Measurements from ENCODE around the gene BCO2. TPM values are rescaled to one million over a fixed set of nuclear protein-coding genes. Genes with fewer than 3 reads are reported as not detected.

Gene BCO2
- total and polyA plus RNA-seq, 10 of the 15 experiments (the other 5 are each of a cell fraction or from before 2014, with no cell fraction given): 0.29 to 1.0 (median 0.57) TPM

DNA sequence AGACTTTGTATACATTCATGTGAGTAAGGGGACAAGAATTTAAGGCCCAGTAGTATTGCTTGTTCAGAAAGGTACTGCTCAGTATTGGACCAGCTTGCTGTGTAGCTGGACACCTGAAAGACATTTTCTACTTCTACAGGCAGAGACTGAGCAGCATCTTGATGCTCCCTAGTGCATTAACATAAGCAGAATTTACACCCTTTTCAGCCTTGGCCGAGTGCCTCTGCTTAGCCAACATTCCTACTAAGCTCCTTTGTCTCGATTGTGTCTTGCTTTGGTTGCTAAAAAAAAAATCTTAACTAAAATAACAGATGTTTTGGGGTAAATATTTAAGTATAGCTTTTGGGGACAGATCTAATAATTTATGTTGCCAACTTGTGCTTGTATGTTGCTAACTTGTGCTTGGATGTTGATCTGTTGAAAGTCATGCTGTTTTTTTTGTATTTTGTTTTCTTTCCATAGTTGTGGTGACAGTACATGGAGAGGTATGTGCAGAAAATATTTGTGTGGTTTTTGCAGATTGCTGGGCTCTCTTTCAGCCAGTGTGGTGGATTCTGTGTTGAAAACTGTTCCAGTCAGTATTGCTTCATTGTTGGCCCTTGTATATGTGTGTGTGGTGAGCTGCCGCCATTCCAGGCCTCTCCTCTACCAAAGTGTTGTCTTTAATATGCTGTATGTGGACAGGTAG lies 54.6 kb downstream of the BCO2 start:
- H2AFZ ChIP-seq (ENCODE audit: control insufficient read depth, low read depth, low read length): no peak overlapping the region
- BruUV-seq (replicated peaks): no TSS peak
- WGBS (ENCODE audit: insufficient coverage, insufficient replicate concordance, low lambda C conversion rate, missing lambda C conversion rate): 67% methylated on average over 3 of the region's 3 CpGs
- H3K4me1 ChIP-seq (ENCODE audit: control insufficient read depth, insufficient read depth, low read length): peaks cover 7% of the 10 kb centered on the region
- H3K27me3 ChIP-seq (replicated peaks in 1 of 2; ENCODE audit: control insufficient read depth in 2 of 2, insufficient read depth in 2 of 2, low read length in 1 of 2): no peaks in the 10 kb centered on the region
- H4K20me1 ChIP-seq (ENCODE audit: control insufficient read depth, insufficient read depth): no peaks in the 10 kb centered on the region
- DNase-seq (ENCODE audit: low read depth, low spot score) (no peak), ATAC-seq (no peak), FAIRE-seq (no peak)
- no peaks in the 10 kb centered on the region for H3K9me3 ChIP-seq (replicated peaks; ENCODE audit: control insufficient read depth, insufficient read depth, low read length)
- POLR2A ChIA-PET: no interaction called here
- no peak overlapping the region for H3K27ac ChIP-seq (ENCODE audit: control insufficient read depth, insufficient read depth)
- no peak overlapping the region for H3K4me2 ChIP-seq (ENCODE audit: control insufficient read depth, insufficient read depth)
- RAD21 ChIA-PET (ENCODE audit: unreplicated experiment): no interaction called here
- intact Hi-C loops (cut with micrococcal nuclease; ENCODE audit: unreplicated experiment): loop anchor here (10.0 kb wide), 2 partner anchors 355 to 565 kb away; partner anchors contain the start of genes ALG9, CFAP68 and FDXACB1
- TF ChIP-seq STAT1 (conservative IDR thresholded peaks at IDR 0.05): no peak
- TF ChIP-seq ATF7 (IDR thresholded peaks at IDR 0.05; ENCODE audit: low read depth): no peak
- TF ChIP-seq SIX5 (IDR thresholded peaks at IDR 0.05; ENCODE audit: low read depth, low read length, severe bottlenecking): no peak
- no peak for TF ChIP-seq SP1 (IDR thresholded peaks at IDR 0.05; ENCODE audit: low read depth, low read length)
- no peak for TF ChIP-seq CREM (IDR thresholded peaks at IDR 0.05; ENCODE audit: low read depth)
- TF ChIP-seq POLR2AphosphoS5 (IDR thresholded peaks at IDR 0.05; ENCODE audit: low read length): no peak
- TF ChIP-seq IKZF1 (conservative IDR thresholded peaks at IDR 0.05): no peak
- no peak for TF ChIP-seq ESRRA (IDR thresholded peaks at IDR 0.05; ENCODE audit: low read length)
- no peak for TF ChIP-seq PAX5 (IDR thresholded peaks at IDR 0.05; ENCODE audit: borderline replicate concordance, low read depth, low read length)
- TF ChIP-seq, protein P1, sequence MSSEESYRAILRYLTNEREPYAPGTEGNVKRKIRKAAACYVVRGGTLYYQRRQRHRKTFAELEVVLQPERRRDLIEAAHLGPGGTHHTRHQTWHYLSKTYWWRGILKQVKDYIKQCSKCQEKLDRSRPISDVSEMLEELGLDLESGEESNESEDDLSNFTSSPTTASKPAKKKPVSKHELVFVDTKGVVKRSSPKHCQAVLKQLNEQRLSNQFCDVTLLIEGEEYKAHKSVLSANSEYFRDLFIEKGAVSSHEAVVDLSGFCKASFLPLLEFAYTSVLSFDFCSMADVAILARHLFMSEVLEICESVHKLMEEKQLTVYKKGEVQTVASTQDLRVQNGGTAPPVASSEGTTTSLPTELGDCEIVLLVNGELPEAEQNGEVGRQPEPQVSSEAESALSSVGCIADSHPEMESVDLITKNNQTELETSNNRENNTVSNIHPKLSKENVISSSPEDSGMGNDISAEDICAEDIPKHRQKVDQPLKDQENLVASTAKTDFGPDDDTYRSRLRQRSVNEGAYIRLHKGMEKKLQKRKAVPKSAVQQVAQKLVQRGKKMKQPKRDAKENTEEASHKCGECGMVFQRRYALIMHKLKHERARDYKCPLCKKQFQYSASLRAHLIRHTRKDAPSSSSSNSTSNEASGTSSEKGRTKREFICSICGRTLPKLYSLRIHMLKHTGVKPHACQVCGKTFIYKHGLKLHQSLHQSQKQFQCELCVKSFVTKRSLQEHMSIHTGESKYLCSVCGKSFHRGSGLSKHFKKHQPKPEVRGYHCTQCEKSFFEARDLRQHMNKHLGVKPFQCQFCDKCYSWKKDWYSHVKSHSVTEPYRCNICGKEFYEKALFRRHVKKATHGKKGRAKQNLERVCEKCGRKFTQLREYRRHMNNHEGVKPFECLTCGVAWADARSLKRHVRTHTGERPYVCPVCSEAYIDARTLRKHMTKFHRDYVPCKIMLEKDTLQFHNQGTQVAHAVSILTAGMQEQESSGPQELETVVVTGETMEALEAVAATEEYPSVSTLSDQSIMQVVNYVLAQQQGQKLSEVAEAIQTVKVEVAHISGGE (CRISPR knock-in tag; IDR thresholded peaks at IDR 0.05): no peak
- TF ChIP-seq BHLHE40 (IDR thresholded peaks at IDR 0.05; ENCODE audit: borderline replicate concordance in 1 of 2, low read depth in 2 of 2, low read length in 1 of 2): no peak
- SMC1A ChIA-PET (ENCODE audit: uncharacterized antibody, unreplicated experiment): no interaction called here
- no peaks in the 10 kb centered on the region; a peak in 3 of 4 replicates for H3K36me3 ChIP-seq (ENCODE audit: control insufficient read depth in 2 of 2, insufficient read depth in 2 of 2, low read length in 1 of 2)
- H3K9ac ChIP-seq (ENCODE audit: control insufficient read depth, insufficient read depth, low read length): no peak overlapping the region
- CTCF ChIA-PET: interaction anchor here (0.9 to 2.2 kb wide), 3 partner anchors 8 to 50 kb away, joined by 3 to 7 read pairs (median 6); no protein-coding TSS in a partner anchor
- H3K4me3 ChIP-seq: no peak overlapping the region
- in situ Hi-C loops (cut with MboI): loop anchor here (5.0 to 10.0 kb wide), 2 partner anchors 352 to 1055 kb away; no protein-coding TSS in a partner anchor
- H3K79me2 ChIP-seq (ENCODE audit: control insufficient read depth, insufficient read depth, low read length): peaks cover 21% of the 10 kb centered on the region

All from GM12878 (cell line).